ENCODE results near the gene MLLT6.
A peak's percentile ranks its signal among the peaks of the same experiment; 100 is the strongest.

MLLT6 gene

GRCh38 chr17:38676706-38677504 is 28.2 kb upstream of the MLLT6 start:
- peak; percentile 30 for DNase-seq

- DNase-seq, result no peak
Measured at GRCh38 chr17:38677819-38678218, 27.3 kb upstream of the MLLT6 start.

GRCh38 chr17:38681096-38681495 is 24.0 kb upstream of the MLLT6 start:
- no peak for DNase-seq

- DNase-seq, result no peak
Measured at GRCh38 chr17:38685491-38685890, 19.6 kb upstream of the MLLT6 start.

DNA sequence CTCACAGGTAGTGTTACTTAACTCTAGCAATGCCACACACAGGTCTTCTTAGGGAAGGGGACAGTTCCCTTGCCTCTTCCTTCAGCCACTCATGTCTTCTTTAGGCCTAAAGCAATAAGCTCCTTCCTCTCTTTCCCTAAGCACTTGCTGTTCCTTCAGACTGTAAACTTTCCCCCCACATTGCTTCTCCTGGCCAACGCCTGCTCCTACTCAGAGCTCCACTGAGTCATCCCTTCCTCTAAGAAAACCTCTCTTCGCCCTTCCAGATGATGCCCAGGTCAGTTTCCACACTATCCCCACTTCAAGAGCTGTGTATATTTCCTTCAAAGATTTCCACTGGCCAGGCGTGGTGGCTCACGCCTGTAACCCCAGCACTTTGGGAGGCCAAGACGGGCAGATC is 17.8 kb upstream of the MLLT6 start:
- no peak for DNase-seq

GRCh38 chr17:38690386-38690785 is 14.7 kb upstream of the MLLT6 start:
- no peak for DNase-seq

DNA sequence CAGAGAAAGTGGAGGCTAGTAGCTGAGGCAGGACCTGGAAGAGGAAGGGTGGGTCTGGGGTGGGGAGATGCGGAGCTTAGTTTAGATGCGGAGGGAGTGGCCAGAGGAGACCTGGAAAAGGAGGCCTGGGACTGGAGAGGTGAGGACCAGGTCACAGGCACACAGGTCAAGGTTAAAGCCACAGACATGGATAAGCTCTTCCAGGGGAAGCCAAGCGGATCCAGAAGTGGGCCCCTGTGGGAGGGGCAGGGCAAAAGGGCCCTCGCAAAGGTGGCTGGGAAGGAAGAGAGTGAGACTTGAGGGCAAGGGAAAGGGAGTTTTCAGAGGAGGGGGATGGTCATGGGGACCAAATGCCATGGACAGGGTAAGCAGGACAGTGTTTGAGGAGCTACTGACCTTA is 13.9 kb upstream of the MLLT6 start:
- no peak for DNase-seq

GRCh38 chr17:38693700-38694329 is 11.3 kb upstream of the MLLT6 start:
- no peak for DNase-seq

GRCh38 chr17:38697061-38697820 is 7.8 kb upstream of the MLLT6 start:
- DNase-seq, result no peak

- DNase-seq, result no peak
Measured at GRCh38 chr17:38698760-38699159, 6.3 kb upstream of the MLLT6 start.

DNA sequence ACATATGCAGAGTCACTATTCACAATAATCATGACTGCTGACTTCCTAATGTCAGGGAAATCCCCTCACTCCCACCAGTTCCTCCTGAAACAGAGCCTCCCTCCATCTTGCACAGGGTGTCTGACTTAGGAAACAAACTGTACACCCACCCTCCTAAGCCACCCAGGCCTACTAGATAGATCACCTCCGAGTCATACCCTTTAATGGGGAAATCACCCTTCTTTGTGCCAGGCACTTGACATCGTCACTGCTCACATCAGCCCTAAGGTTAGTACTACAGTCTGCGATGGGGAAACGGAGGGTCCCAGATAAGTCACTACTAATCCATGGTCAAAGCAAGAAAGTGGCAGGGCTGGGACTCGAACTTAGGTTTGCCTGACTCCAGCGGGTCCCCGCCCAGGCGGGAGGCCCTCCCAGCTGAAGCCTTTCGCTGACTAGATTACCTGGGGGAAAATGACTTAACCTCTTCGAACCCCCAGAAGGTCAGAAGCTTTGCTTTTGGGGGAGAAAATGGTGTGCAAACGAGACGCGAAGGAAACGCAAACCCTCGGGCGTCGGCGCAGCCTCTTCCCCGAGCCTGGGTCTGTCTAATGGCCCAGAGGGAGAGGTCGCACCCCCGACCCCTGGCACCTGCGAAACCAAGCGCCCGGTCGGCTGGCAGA is 3.4 kb upstream of the MLLT6 start:
- peak; percentile 62 for DNase-seq

GRCh38 chr17:38702166-38702915 is 2.7 kb upstream of the MLLT6 start:
- DNase-seq, result peak; percentile 88

DNA sequence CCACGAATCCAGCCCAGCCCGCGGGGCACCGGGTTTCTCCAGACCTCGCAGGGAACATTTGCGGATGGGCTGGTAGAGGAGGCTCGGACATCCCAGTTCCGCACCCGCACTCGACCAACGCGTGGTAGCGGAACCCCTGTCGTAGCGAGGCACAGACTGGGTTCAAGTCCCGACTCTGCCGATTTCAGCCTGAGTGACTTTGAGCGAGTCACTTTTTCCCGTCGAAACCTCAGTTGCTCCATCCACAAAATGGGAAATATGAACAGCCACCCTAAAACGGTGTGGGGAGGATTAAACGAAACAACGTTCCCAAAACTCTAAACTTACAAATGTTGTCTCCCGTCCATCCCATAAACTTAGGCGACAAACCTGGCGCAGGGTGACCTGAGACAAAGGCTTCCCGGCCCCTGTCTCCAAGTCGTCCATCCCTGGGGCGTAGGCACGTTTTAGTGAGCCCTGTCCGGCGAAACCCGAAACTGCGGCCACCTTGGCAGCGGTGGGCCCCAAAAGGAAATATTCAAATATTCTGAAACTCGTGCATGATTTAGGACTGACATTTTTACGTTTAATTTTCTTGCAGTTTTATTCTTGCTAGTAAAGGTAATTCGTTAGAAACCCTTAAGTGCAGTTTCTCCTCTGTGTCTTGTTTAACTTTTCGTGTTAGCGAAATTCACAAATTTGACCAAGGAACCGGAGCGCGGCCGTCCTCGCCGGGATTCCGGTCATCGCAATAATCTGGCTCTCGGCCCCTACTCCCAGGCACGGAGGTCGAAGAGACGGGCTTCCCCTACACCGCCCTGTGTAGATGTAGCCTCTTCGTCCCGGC is 1.9 kb upstream of the MLLT6 start:
- peak; percentile 43 for DNase-seq

GRCh38 chr17:38703742-38704605 is 1.1 kb upstream of the MLLT6 start:
- DNase-seq, result peak; percentile 90

GRCh38 chr17:38705523-38705802 is 390 bp downstream of the MLLT6 start:
- no peak for DNase-seq

DNA sequence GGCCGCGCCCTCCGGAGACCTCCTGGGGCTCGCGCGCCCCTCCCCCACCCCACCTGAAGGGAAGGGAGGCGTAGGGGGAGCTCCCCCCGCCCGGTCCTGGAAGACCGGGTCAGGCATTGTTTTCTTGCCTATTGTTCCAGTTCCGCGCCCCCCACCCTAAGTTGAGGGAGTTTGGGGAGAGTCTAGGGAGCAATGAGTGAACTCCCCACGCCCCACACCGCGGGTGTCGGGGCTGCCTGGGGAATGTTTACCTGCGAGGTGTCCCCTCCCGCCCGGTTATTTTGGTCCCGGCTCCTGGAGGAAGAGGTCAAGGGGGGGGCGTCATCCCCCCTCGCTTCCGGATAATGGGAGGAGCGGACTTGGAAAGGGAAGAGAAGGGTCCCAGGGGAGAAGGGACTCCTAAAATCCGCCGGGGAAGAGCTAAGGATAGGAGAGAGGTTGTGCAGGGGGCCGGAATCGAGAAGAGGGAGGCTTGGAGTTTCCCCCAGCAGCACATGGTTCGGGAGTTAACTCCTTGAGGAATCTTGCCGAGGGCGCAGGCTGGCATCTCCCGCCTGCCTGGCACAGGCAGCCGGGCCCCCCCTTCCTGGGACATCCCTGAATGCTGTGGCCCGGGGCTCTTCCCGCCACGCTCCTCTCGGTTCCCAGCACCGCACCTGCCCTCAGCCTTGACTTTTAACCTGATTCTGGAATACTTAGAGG is 881 bp downstream of the MLLT6 start:
- DNase-seq, result peak; percentile 48

DNA sequence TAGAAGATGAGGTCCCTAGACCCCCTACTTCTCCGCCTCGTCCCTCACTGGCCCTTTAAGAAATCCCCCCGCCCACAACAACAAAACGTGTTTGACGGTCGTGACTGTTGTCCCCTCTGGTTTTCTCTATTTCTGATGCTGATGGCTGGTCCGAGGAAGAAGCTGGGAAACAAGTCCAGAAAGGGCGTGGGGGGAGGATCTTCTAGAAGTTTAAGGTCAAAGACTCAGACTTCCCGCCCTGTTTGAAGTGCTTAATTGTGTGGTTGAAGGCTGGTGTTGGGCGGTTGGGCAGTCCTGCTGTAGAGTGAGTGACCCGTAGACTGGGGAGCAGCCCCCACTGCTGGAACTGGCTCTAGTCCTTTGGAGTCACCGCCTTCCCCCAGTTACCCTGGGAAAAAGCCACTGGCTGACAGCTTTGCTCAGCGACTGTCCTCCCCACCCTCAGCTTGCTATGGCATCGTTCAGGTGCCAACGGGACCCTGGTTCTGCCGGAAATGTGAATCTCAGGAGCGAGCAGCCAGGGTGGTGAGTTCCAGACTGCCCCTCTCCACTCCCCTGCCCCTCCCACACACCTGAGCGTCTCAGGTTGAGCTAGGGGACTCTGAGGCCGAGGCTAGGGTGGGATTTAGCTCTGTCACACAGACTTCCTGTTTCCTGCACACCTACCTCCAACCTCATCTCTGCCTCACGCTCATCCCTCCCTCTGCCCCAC is 1.6 kb downstream of the MLLT6 start:
- DNase-seq, result no peak

DNA sequence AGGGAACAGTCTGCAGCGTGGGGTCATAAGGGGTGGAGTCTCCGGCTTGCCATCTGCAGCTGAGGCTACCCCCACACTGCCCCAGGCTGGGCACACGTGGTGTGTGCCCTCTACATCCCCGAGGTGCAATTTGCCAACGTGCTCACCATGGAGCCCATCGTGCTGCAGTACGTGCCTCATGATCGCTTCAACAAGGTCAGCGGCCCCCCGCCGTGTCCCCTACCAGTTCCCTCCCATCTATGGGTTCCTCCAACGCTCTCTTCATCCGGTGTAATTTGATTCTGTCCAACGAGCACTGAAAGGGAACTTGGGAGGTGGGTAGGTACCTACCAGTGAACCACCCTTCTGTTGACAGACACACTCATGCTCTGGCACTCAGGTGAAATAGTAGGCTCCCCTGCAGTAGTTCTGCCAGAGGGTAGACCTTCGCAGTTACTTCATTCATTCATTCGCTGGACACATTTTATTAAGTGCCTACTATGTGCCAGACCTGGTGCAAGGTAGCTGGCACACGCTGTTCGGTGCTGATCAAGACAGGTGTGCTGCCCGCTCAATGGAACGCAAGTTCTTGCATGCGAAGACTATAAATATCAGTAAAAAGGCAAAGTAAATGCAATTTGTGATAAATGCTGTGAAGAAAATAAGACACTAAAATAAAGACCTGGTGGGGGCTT is 2.7 kb downstream of the MLLT6 start:
- no peak for DNase-seq
